DND-41 (cell line): Measurements from ENCODE around the gene ACAN.

Experiments
- CTCF ChIP-seq: IDR thresholded peaks from 2 replicates; pipeline ENCODE4 v1.5.1; 2012; ENCODE audit warnings: borderline replicate concordance, low read length, moderate library complexity, mild to moderate bottlenecking; ENCODE audit not compliant: poor library complexity, severe bottlenecking; ENCODE audit errors: extremely low read depth
- EZH2 ChIP-seq: IDR thresholded peaks from 3 replicates; pipeline ENCODE4 v1.6.1; 2012; ENCODE audit warnings: borderline replicate concordance, low read depth, mild to moderate bottlenecking, moderate library complexity, low read length, inconsistent platforms; ENCODE audit not compliant: severe bottlenecking

GRCh38 chr15:88800738-88801137 is 2.5 kb upstream of the ACAN start:
- TF ChIP-seq CTCF: no peak
- no peak for TF ChIP-seq EZH2
